Measurements from ENCODE around the gene ADH4.

- no peak for TF ChIP-seq CTCF (IDR thresholded peaks at IDR 0.05)
- TF ChIP-seq POLR2A (IDR thresholded peaks at IDR 0.05): no peak
Observed at GRCh38 chr4:99091216-99091575, 52.9 kb downstream of the ADH4 start.

Data from testis (tissue), 2 donors.